Activated effector memory CD4-positive, alpha-beta T cell treated with Interleukin-2 at 50 U/mL for 16 hours (primary cell): Measurements from ENCODE around the gene BARX1.
"Not testable (repeated sequence)": the region's sequence is repeated elsewhere in the genome, so short reads cannot be mapped to it uniquely, and the experiment has no call there.

Experiments
- DNase-seq: peaks from one replicate; pipeline ENCODE4 v3.0.0-alpha.2; 2020

Gene BARX1

GRCh38 chr9:93950619-93951601, 4.2 kb downstream of the BARX1 start:
- no peak for DNase-seq

GRCh38 chr9:93949694-93950449, 5.3 kb downstream of the BARX1 start:
- no peak for DNase-seq

- DNase-seq = no peak
Observed at GRCh38 chr9:93949073-93949693, 6.0 kb downstream of the BARX1 start.

GRCh38 chr9:93948441-93949072, 6.6 kb downstream of the BARX1 start:
- no peak for DNase-seq

GRCh38 chr9:93947409-93948070, 7.6 kb downstream of the BARX1 start:
- no peak for DNase-seq

- no peak for DNase-seq
Observed at GRCh38 chr9:93946338-93946712, 8.8 kb downstream of the BARX1 start.

GRCh38 chr9:93945400-93946337, 9.5 kb downstream of the BARX1 start:
- no peak for DNase-seq

GRCh38 chr9:93944011-93944410, 11.1 kb downstream of the BARX1 start:
- DNase-seq = no peak

- no peak for DNase-seq
Observed at GRCh38 chr9:93942161-93942560, 13.0 kb downstream of the BARX1 start.

GRCh38 chr9:93941493-93941892, 13.7 kb downstream of the BARX1 start:
- no peak for DNase-seq

- DNase-seq = no peak
Observed at GRCh38 chr9:93940951-93941350, 14.2 kb downstream of the BARX1 start.

GRCh38 chr9:93939589-93939988, 15.6 kb downstream of the BARX1 start:
- DNase-seq = not testable (repeated sequence)

- no peak for DNase-seq
Observed at GRCh38 chr9:93937193-93937592, 18.0 kb downstream of the BARX1 start.

- DNase-seq = no peak
Observed at GRCh38 chr9:93931905-93932304, 23.2 kb downstream of the BARX1 start.

- DNase-seq = no peak
Observed at GRCh38 chr9:93930070-93930469, 25.1 kb downstream of the BARX1 start.

GRCh38 chr9:93929231-93929630, 25.9 kb downstream of the BARX1 start:
- no peak for DNase-seq

GRCh38 chr9:93922535-93922934, 32.6 kb downstream of the BARX1 start:
- DNase-seq = no peak

GRCh38 chr9:93920131-93920800, 34.9 kb downstream of the BARX1 start:
- DNase-seq = no peak

- DNase-seq = no peak
Observed at GRCh38 chr9:93918061-93918460, 37.1 kb downstream of the BARX1 start.

GRCh38 chr9:93917121-93917853, 37.9 kb downstream of the BARX1 start:
- DNase-seq = no peak
